HCT116 (cell line): ENCODE data around the gene CACNA1E. TPM values are rescaled to one million over a fixed set of nuclear protein-coding genes. Genes with fewer than 3 reads are reported as not detected.

Experiments
- CBX3 ChIP-seq: IDR thresholded peaks from 2 replicates; pipeline ENCODE4 v1.6.1; 2012; ENCODE audit warnings: low read depth
- CEBPB ChIP-seq: IDR thresholded peaks from 2 replicates; pipeline ENCODE4 v1.6.1; 2012; ENCODE audit warnings: low read depth
- ELF1 ChIP-seq: IDR thresholded peaks from 2 replicates; pipeline ENCODE4 v1.6.1; 2012; ENCODE audit warnings: low read depth, borderline replicate concordance
- EZH2 ChIP-seq: fragments of 200-600 bp; sonication (generic); IDR thresholded peaks from 2 replicates; pipeline ENCODE4 v1.6.1; 2017; ENCODE audit warnings: antibody characterized with exemption, mixed run types
- JUND ChIP-seq: IDR thresholded peaks from 2 replicates; pipeline ENCODE4 v1.6.1; 2012
- POLR2A ChIP-seq: IDR thresholded peaks from 2 replicates; pipeline ENCODE4 v1.7.0; 2011; ENCODE audit warnings: borderline replicate concordance; ENCODE audit not compliant: insufficient read depth, insufficient read length; ENCODE audit errors: extremely low read depth
- POLR2AphosphoS5 ChIP-seq: IDR thresholded peaks from 2 replicates; pipeline ENCODE4 v1.6.1; 2011; ENCODE audit warnings: mild to moderate bottlenecking, low read depth, low read length, moderate library complexity
- RAD21 ChIP-seq: IDR thresholded peaks from 2 replicates; pipeline ENCODE4 v1.6.1; 2012; ENCODE audit warnings: low read depth, mild to moderate bottlenecking
- SP1 ChIP-seq: IDR thresholded peaks from 2 replicates; pipeline ENCODE4 v1.6.1; 2012; ENCODE audit warnings: low read depth
- TCF7L2 ChIP-seq: IDR thresholded peaks from 2 replicates; pipeline ENCODE4 v1.7.0; 2011; ENCODE audit warnings: borderline replicate concordance, inconsistent platforms; ENCODE audit not compliant: insufficient read depth, insufficient read length; ENCODE audit errors: extremely low read depth
- total RNA-seq: library from RNA; stranded (reverse); gene quantifications from one replicate; pipeline ENCODE4 v1.2.1, GENCODE V29; 2021; ENCODE audit not compliant: unreplicated experiment
- TF ChIP-seq, protein P1 (sequence below): IDR thresholded peaks from 2 replicates; pipeline ENCODE4 v1.6.1; 2011; ENCODE audit warnings: mild to moderate bottlenecking, low read length, moderate library complexity; ENCODE audit not compliant: insufficient replicate concordance; ENCODE audit errors: extremely low read depth
- TF ChIP-seq, protein P2 (sequence below): IDR thresholded peaks from 2 replicates; pipeline ENCODE4 v1.6.1; 2012
- TF ChIP-seq, protein P3 (sequence below), 3 experiments: fragments of 200-600 bp in 1 of 3; sonication (generic) in 1 of 3; IDR thresholded peaks in 2 of 3; conservative IDR thresholded peaks in 1 of 3; 2 replicates each; pipeline ENCODE4 v1.5.1; 2012 to 2017; ENCODE audit warnings: low read depth in 2 of 3, low read length in 2 of 3, antibody characterized with exemption in 1 of 3, borderline replicate concordance in 1 of 3, control low read depth in 1 of 3, mild to moderate bottlenecking in 1 of 3, mixed read lengths in 1 of 3, mixed run types in 1 of 3, moderate library complexity in 1 of 3; ENCODE audit not compliant: insufficient read depth in 1 of 3

Gene CACNA1E
- total RNA-seq, 1 experiment from 2014 or later, result 0.02 TPM

DNA sequence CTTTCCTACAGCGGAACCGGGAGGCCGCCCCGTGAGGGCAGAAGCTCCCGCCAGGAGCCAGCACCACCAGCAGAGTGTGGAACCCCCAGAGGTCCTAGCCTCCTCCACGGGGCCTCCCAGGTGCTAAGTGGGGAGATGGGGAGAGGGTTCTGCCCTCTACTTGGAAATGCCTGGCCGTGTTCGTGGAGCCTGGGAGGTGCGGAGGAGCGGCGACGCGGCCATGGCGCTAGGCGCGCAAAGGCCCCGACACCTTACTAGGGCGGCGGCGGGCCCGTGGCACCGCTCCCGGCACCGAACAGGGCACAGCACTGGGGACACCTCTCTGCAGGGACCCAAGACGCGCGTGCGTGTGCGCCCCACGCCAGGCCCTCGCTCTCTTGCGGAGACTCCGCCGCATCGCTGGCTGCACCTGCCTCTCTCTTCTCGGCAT lies 1.3 kb upstream of the CACNA1E start (continued):
- TF ChIP-seq, protein P1, sequence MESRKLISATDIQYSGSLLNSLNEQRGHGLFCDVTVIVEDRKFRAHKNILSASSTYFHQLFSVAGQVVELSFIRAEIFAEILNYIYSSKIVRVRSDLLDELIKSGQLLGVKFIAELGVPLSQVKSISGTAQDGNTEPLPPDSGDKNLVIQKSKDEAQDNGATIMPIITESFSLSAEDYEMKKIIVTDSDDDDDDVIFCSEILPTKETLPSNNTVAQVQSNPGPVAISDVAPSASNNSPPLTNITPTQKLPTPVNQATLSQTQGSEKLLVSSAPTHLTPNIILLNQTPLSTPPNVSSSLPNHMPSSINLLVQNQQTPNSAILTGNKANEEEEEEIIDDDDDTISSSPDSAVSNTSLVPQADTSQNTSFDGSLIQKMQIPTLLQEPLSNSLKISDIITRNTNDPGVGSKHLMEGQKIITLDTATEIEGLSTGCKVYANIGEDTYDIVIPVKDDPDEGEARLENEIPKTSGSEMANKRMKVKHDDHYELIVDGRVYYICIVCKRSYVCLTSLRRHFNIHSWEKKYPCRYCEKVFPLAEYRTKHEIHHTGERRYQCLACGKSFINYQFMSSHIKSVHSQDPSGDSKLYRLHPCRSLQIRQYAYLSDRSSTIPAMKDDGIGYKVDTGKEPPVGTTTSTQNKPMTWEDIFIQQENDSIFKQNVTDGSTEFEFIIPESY, result no peak
- no peak for TF ChIP-seq CEBPB
- no peak for TF ChIP-seq POLR2AphosphoS5
- no peak for TF ChIP-seq EZH2
- TF ChIP-seq, protein P2, sequence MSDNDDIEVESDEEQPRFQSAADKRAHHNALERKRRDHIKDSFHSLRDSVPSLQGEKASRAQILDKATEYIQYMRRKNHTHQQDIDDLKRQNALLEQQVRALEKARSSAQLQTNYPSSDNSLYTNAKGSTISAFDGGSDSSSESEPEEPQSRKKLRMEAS, result no peak
- TF ChIP-seq CBX3, result no peak
- TF ChIP-seq ELF1, result no peak
- no peak for TF ChIP-seq TCF7L2
- no peak for TF ChIP-seq RAD21
- TF ChIP-seq POLR2A, result no peak
- TF ChIP-seq, protein P3, sequence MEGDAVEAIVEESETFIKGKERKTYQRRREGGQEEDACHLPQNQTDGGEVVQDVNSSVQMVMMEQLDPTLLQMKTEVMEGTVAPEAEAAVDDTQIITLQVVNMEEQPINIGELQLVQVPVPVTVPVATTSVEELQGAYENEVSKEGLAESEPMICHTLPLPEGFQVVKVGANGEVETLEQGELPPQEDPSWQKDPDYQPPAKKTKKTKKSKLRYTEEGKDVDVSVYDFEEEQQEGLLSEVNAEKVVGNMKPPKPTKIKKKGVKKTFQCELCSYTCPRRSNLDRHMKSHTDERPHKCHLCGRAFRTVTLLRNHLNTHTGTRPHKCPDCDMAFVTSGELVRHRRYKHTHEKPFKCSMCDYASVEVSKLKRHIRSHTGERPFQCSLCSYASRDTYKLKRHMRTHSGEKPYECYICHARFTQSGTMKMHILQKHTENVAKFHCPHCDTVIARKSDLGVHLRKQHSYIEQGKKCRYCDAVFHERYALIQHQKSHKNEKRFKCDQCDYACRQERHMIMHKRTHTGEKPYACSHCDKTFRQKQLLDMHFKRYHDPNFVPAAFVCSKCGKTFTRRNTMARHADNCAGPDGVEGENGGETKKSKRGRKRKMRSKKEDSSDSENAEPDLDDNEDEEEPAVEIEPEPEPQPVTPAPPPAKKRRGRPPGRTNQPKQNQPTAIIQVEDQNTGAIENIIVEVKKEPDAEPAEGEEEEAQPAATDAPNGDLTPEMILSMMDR (IDR thresholded peaks at IDR 0.05 in 2 of 3, conservative IDR thresholded peaks at IDR 0.05 in 1 of 3; ENCODE audit: borderline replicate concordance in 1 of 3, insufficient read depth in 1 of 3, low read depth in 2 of 3, low read length in 2 of 3), result no peak
- no peak for TF ChIP-seq SP1
- TF ChIP-seq JUND, result no peak
